Vagina (tissue), 2 donors: Measurements from ENCODE around the gene FTHL17. TPM values are rescaled to one million over a fixed set of nuclear protein-coding genes. Genes with fewer than 3 reads are reported as not detected.

Experiments
- DNase-seq, 2 donors: peaks; one replicate each; pipeline ENCODE4 v3.0.0-alpha.2; 2017; ENCODE audit errors: extremely low spot score in 2 of 2
- H3K27ac ChIP-seq: fragments of 200-600 bp; sonication (generic); one replicate; pipeline ENCODE4 v1.5.1; 2019
- H3K27me3 ChIP-seq: fragments of 200-600 bp; sonication (generic); one replicate; pipeline ENCODE4 v1.5.1; 2019
- H3K36me3 ChIP-seq, 2 donors: fragments of 200-600 bp; sonication (generic); one replicate each; pipeline ENCODE4 v1.5.1; 2017 to 2019
- H3K4me1 ChIP-seq: fragments of 200-600 bp; sonication (generic); one replicate; pipeline ENCODE4 v1.5.1; 2019
- H3K4me3 ChIP-seq, 2 donors: fragments of 200-600 bp; sonication (generic); 1 replicate in 1 of 2; 2 replicates in 1 of 2; pipeline ENCODE4 v1.5.1; 2016 to 2019
- H3K9me3 ChIP-seq: fragments of 200-600 bp; sonication (generic); one replicate; pipeline ENCODE4 v1.5.1; 2019
- CTCF ChIP-seq, 3 experiments: fragments of 450-650 bp in 2 of 3; fragments of 200-600 bp in 1 of 3; sonication (generic) in 1 of 3; IDR thresholded peaks; one replicate each; pipeline ENCODE4 v1.5.1; 2017 to 2019; ENCODE audit warnings: antibody characterized with exemption in 3 of 3, mild to moderate bottlenecking in 2 of 3, moderate library complexity in 2 of 3
- POLR2A ChIP-seq, 2 donors: fragments of 450-650 bp; IDR thresholded peaks; one replicate each; pipeline ENCODE4 v1.6.1; 2017; ENCODE audit warnings: antibody characterized with exemption in 2 of 2, mild to moderate bottlenecking in 2 of 2, moderate library complexity in 2 of 2
- POLR2AphosphoS5 ChIP-seq, 2 donors: sonication (generic); formaldehyde crosslinking; IDR thresholded peaks; one replicate each; pipeline ENCODE4 v1.9.0; 2017; ENCODE audit warnings: antibody characterized with exemption in 2 of 2, mild to moderate bottlenecking in 2 of 2, low read depth in 1 of 2; ENCODE audit not compliant: insufficient read depth in 1 of 2
- intact Hi-C: fragments of 100-400 bp; cut with DNase I; formaldehyde crosslinking; loops from one replicate; pipeline ENCODE4 v1.15.1; 2023
- total RNA-seq: library from RNA; depleted of rRNA; stranded (reverse); fragments of >200 nt; gene quantifications from one replicate; pipeline ENCODE4 v1.2.3, GENCODE V29; 2016

FTHL17 gene
- total RNA-seq, 1 donor from 2014 or later: not detected

- no peak for DNase-seq
- no peak overlapping the region for H3K4me3 ChIP-seq
- no peak overlapping the region for H3K27ac ChIP-seq
- H3K36me3 ChIP-seq: no peaks in the 10 kb centered on the region
- no peaks in the 10 kb centered on the region for H3K9me3 ChIP-seq
- no peaks in the 10 kb centered on the region for H3K27me3 ChIP-seq
- H3K4me1 ChIP-seq: no peaks in the 10 kb centered on the region
- intact Hi-C loops: no loop called here
- TF ChIP-seq CTCF (IDR thresholded peaks at IDR 0.05) (no peak), POLR2AphosphoS5 (IDR thresholded peaks at IDR 0.05; ENCODE audit: insufficient read depth in 1 of 2, low read depth in 1 of 2) (no peak), POLR2A (IDR thresholded peaks at IDR 0.05) (no peak)
Observed at GRCh38 chrX:31057691-31058090, 14.2 kb downstream of the FTHL17 start.

GRCh38 chrX:31057291-31057690 lies 14.6 kb downstream of the FTHL17 start:
- no peak for TF ChIP-seq CTCF (IDR thresholded peaks at IDR 0.05)
- TF ChIP-seq POLR2AphosphoS5 (IDR thresholded peaks at IDR 0.05; ENCODE audit: insufficient read depth in 1 of 2, low read depth in 1 of 2): no peak
- no peak for TF ChIP-seq POLR2A (IDR thresholded peaks at IDR 0.05)
- Histone ChIP-seq H3K4me1 (no peaks in the 10 kb centered on the region), H3K27ac (no peak overlapping the region), H3K36me3 (no peaks in the 10 kb centered on the region), H3K9me3 (no peaks in the 10 kb centered on the region), H3K27me3 (no peaks in the 10 kb centered on the region), H3K4me3 (no peak overlapping the region)
- intact Hi-C loops: no loop called here
- DNase-seq: no peak

- no peak for DNase-seq
- H3K27ac ChIP-seq: no peak overlapping the region
- H3K4me1 ChIP-seq: no peaks in the 10 kb centered on the region
- H3K27me3 ChIP-seq: no peaks in the 10 kb centered on the region
- intact Hi-C loops: no loop called here
- H3K4me3 ChIP-seq: no peak overlapping the region
- no peaks in the 10 kb centered on the region for H3K36me3 ChIP-seq
- TF ChIP-seq POLR2AphosphoS5 (IDR thresholded peaks at IDR 0.05; ENCODE audit: insufficient read depth in 1 of 2, low read depth in 1 of 2) (no peak), CTCF (IDR thresholded peaks at IDR 0.05) (no peak), POLR2A (IDR thresholded peaks at IDR 0.05) (no peak)
- no peaks in the 10 kb centered on the region for H3K9me3 ChIP-seq
Observed at GRCh38 chrX:31053621-31054020, 18.2 kb downstream of the FTHL17 start.

- H3K27me3 ChIP-seq: no peaks in the 10 kb centered on the region
- no peak overlapping the region for H3K4me3 ChIP-seq
- no peaks in the 10 kb centered on the region for H3K9me3 ChIP-seq
- H3K36me3 ChIP-seq: no peaks in the 10 kb centered on the region
- no peak for DNase-seq
- H3K27ac ChIP-seq: no peak overlapping the region
- no peaks in the 10 kb centered on the region for H3K4me1 ChIP-seq
- TF ChIP-seq POLR2AphosphoS5 (IDR thresholded peaks at IDR 0.05; ENCODE audit: insufficient read depth in 1 of 2, low read depth in 1 of 2) (no peak), CTCF (IDR thresholded peaks at IDR 0.05) (no peak), POLR2A (IDR thresholded peaks at IDR 0.05) (no peak)
- intact Hi-C loops: no loop called here
Observed at GRCh38 chrX:31039327-31039711, 32.5 kb downstream of the FTHL17 start.

GRCh38 chrX:31038575-31039326 lies 33.1 kb downstream of the FTHL17 start:
- no peak overlapping the region for H3K27ac ChIP-seq
- no peaks in the 10 kb centered on the region for H3K4me1 ChIP-seq
- H3K4me3 ChIP-seq: no peak overlapping the region
- no peaks in the 10 kb centered on the region for H3K9me3 ChIP-seq
- no peaks in the 10 kb centered on the region for H3K36me3 ChIP-seq
- no peak for TF ChIP-seq POLR2AphosphoS5 (IDR thresholded peaks at IDR 0.05; ENCODE audit: insufficient read depth in 1 of 2, low read depth in 1 of 2)
- no peak for TF ChIP-seq POLR2A (IDR thresholded peaks at IDR 0.05)
- peak in 2 of 3 experiments; percentile 6 to 25 for TF ChIP-seq CTCF (IDR thresholded peaks at IDR 0.05)
- no peaks in the 10 kb centered on the region for H3K27me3 ChIP-seq
- intact Hi-C loops: no loop called here
- DNase-seq: no peak
